ENCODE results near the gene ARHGAP5. TPM values are rescaled to one million over a fixed set of nuclear protein-coding genes. Genes with fewer than 3 reads are reported as not detected.

Gene ARHGAP5
- total and polyA plus RNA-seq, 2 experiments from 2014 or later: 22.1 to 72.6 TPM

GRCh38 chr14:32128703-32129102 lies 51.6 kb downstream of the ARHGAP5 start:
- Mint-ChIP-seq H3K4me1 (no peaks in the 10 kb centered on the region), H3K36me3 (ENCODE audit: low read depth) (peaks cover 89% of the 10 kb centered on the region), H3K27me3 (ENCODE audit: insufficient read depth, low read depth, poor library complexity) (peaks cover 2% of the 10 kb centered on the region), H3K4me3 (no peak overlapping the region), H3K27ac (no peak overlapping the region), H3K9me3 (peaks cover 55% of the 10 kb centered on the region)
- DNase-seq (ENCODE audit: low spot score) (no peak), ATAC-seq (no peak)
- Histone ChIP-seq H3K27me3 (ENCODE audit: insufficient read depth) (no peaks in the 10 kb centered on the region), H3K9me2 (ENCODE audit: insufficient read depth) (no peaks in the 10 kb centered on the region), H3K4me2 (no peak overlapping the region), H4K20me1 (replicated peaks; ENCODE audit: insufficient read depth) (no peaks in the 10 kb centered on the region), H2AFZ (no peak overlapping the region), H3K4me1 (ENCODE audit: insufficient read depth) (peaks cover 2% of the 10 kb centered on the region; the same call in 1 of the 2 replicates), H3K79me2 (replicated peaks; ENCODE audit: insufficient read depth) (peaks cover 83% of the 10 kb centered on the region), H3K27ac (ENCODE audit: low read depth) (no peak overlapping the region), H3K36me3 (ENCODE audit: insufficient read depth) (peaks cover 9% of the 10 kb centered on the region; the same call in 1 of the 2 replicates), H3K4me3 (no peak overlapping the region), H3F3A (replicated peaks; ENCODE audit: low read depth) (no peaks in the 10 kb centered on the region)
- TF ChIP-seq ETS1 (IDR thresholded peaks at IDR 0.05) (no peak), ZNF331 (CRISPR knock-in tag; IDR thresholded peaks at IDR 0.05; ENCODE audit: low read depth) (no peak), STAT1 (IDR thresholded peaks at IDR 0.05; ENCODE audit: unreplicated experiment) (no peak), EZH2phosphoT487 (IDR thresholded peaks at IDR 0.05; ENCODE audit: unreplicated experiment) (no peak), ZNF114 (CRISPR knock-in tag; IDR thresholded peaks at IDR 0.05) (no peak), CREB1 (CRISPR knock-in tag; IDR thresholded peaks at IDR 0.05; ENCODE audit: low read depth) (no peak), REST (IDR thresholded peaks at IDR 0.05; ENCODE audit: unreplicated experiment) (no peak), CTCF (conservative IDR thresholded peaks at IDR 0.05; ENCODE audit: low read depth in 2 of 2) (no peak), EZH2 (IDR thresholded peaks at IDR 0.05; ENCODE audit: low read depth, unreplicated experiment) (no peak), ZNF462 (CRISPR knock-in tag; IDR thresholded peaks at IDR 0.05) (no peak), POLR2AphosphoS5 (IDR thresholded peaks at IDR 0.05; ENCODE audit: low read depth) (no peak), JUNB (IDR thresholded peaks at IDR 0.05; ENCODE audit: unreplicated experiment) (no peak), NANOG (IDR thresholded peaks at IDR 0.05; ENCODE audit: borderline replicate concordance) (no peak)
